Left lung (tissue), 10 donors: ENCODE results near the gene BBS7. TPM values are rescaled to one million over a fixed set of nuclear protein-coding genes. Genes with fewer than 3 reads are reported as not detected.

Experiments used
- ATAC-seq: fragments of 200-7000 bp; cut with Tn5 transposase; one replicate; pipeline ENCODE4 v1.9.1; 2020; ENCODE audit warnings: moderate library complexity
- DNase-seq, 4 donors: peaks; one replicate each; pipeline ENCODE4 v3.0.0-alpha.2; 2013 to 2020
- H3K27ac ChIP-seq, 2 donors: fragments of 200-600 bp; sonication (generic) in 1 of 2; one replicate each; pipeline versions ENCODE4 v1.5.0 to v1.8.0; 2020 to 2021
- H3K27me3 ChIP-seq, 2 donors: fragments of 200-600 bp; sonication (generic) in 1 of 2; one replicate each; pipeline versions ENCODE4 v1.5.0 to v1.8.0; 2020 to 2021
- H3K36me3 ChIP-seq, 2 donors: fragments of 200-600 bp; sonication (generic) in 1 of 2; one replicate each; pipeline versions ENCODE4 v1.5.0 to v1.8.0; 2020 to 2021
- H3K4me1 ChIP-seq, 2 donors: fragments of 200-600 bp; one replicate each; pipeline ENCODE4 v1.8.0; 2021
- H3K4me3 ChIP-seq, 2 donors: fragments of 200-600 bp; sonication (generic) in 1 of 2; one replicate each; pipeline versions ENCODE4 v1.5.0 to v1.8.0; 2020 to 2021; ENCODE audit warnings: mild to moderate bottlenecking in 1 of 2
- H3K9me3 ChIP-seq, 2 donors: fragments of 200-600 bp; sonication (generic) in 1 of 2; one replicate each; pipeline versions ENCODE4 v1.5.0 to v1.8.0; 2020 to 2021
- CTCF ChIP-seq, 2 donors: fragments of 200-600 bp; sonication (generic) in 1 of 2; IDR thresholded peaks; one replicate each; pipeline versions ENCODE4 v1.5.0 to v1.8.0; 2021; ENCODE audit warnings: antibody characterized with exemption in 2 of 2
- intact Hi-C, 2 donors: fragments of 100-400 bp; cut with DNase I; formaldehyde crosslinking; loops; one replicate each; pipeline versions ENCODE4 v1.11.2 to v1.14.2; 2022
- polyA plus RNA-seq, 6 donors: library from polyadenylated mRNA; unstranded; fragments of 120-200 nt; gene quantifications; one replicate each; pipeline ENCODE4 v1.2.1, GENCODE V29; 2013; ENCODE audit not compliant: insufficient read length in 6 of 6
- total RNA-seq, 2 donors: library from RNA; stranded (reverse); fragmentation: NEBNext Ultra II Directional; extraction: Animal tissue kit (Norgen Biotek cat#: 25700); gene quantifications; one replicate each; pipeline ENCODE4 v1.2.1, GENCODE V29; 2021
- donor health status: DM: no; HTN: yes; CAD: no.
- donor health status: DM: no; HTN: no; CAD: no.

The BBS7 gene
- total and polyA plus RNA-seq, 8 donors = 12.5 to 32.6 (median 28.5) TPM

GRCh38 chr4:121818215-121818614 is 52.1 kb downstream of the BBS7 start:
- peaks cover 0 to 56% of the 10 kb centered on the region in 2 donors for H3K36me3 ChIP-seq
- ATAC-seq = no peak
- intact Hi-C loops = no loop called here

GRCh38 chr4:121817701-121818100 is 52.6 kb downstream of the BBS7 start:
- intact Hi-C loops = no loop called here
- Histone ChIP-seq H3K9me3 (no peaks in the 10 kb centered on the region), H3K4me1 (peaks cover 0 to 12% of the 10 kb centered on the region in 2 donors), H3K27ac (no peak overlapping the region), H3K27me3 (no peaks in the 10 kb centered on the region), H3K4me3 (no peak overlapping the region), H3K36me3 (peaks cover 0 to 61% of the 10 kb centered on the region in 2 donors)
- ATAC-seq (no peak), DNase-seq (no peak)
- no peak for TF ChIP-seq CTCF (IDR thresholded peaks at IDR 0.05)

More at GRCh38 chr4:121818215-121818614, 52.1 kb downstream of the BBS7 start:
- H3K4me3 ChIP-seq = no peak overlapping the region
- H3K4me1 ChIP-seq = peaks cover 0 to 17% of the 10 kb centered on the region in 2 donors
- no peaks in the 10 kb centered on the region for H3K27me3 ChIP-seq
- H3K9me3 ChIP-seq = no peaks in the 10 kb centered on the region
- H3K27ac ChIP-seq = no peak overlapping the region
- no peak for DNase-seq
- no peak for TF ChIP-seq CTCF (IDR thresholded peaks at IDR 0.05)

GRCh38 chr4:121817006-121817405 is 53.3 kb downstream of the BBS7 start:
- Histone ChIP-seq H3K4me3 (no peak overlapping the region), H3K36me3 (peaks cover 0 to 68% of the 10 kb centered on the region in 2 donors), H3K9me3 (no peaks in the 10 kb centered on the region), H3K27ac (no peak overlapping the region), H3K27me3 (no peaks in the 10 kb centered on the region), H3K4me1 (peaks cover 0 to 5% of the 10 kb centered on the region in 2 donors)
- TF ChIP-seq CTCF (IDR thresholded peaks at IDR 0.05) = no peak
- ATAC-seq (no peak), DNase-seq (no peak)
- intact Hi-C loops = no loop called here

GRCh38 chr4:121814756-121815155 is 55.5 kb downstream of the BBS7 start:
- Histone ChIP-seq H3K9me3 (no peaks in the 10 kb centered on the region), H3K27me3 (no peaks in the 10 kb centered on the region), H3K4me3 (no peak overlapping the region), H3K36me3 (peaks cover 0 to 91% of the 10 kb centered on the region in 2 donors), H3K4me1 (no peaks in the 10 kb centered on the region), H3K27ac (no peak overlapping the region)
- intact Hi-C loops = no loop called here
- no peak for DNase-seq
- TF ChIP-seq CTCF (IDR thresholded peaks at IDR 0.05) = no peak
- no peak for ATAC-seq

- no peak for TF ChIP-seq CTCF (IDR thresholded peaks at IDR 0.05)
- intact Hi-C loops = no loop called here
- ATAC-seq (no peak), DNase-seq (no peak)
- no peaks in the 10 kb centered on the region for H3K27me3 ChIP-seq
- H3K4me3 ChIP-seq = no peak overlapping the region
- peaks cover 0 to 100% of the 10 kb centered on the region in 2 donors for H3K36me3 ChIP-seq
- H3K4me1 ChIP-seq = no peaks in the 10 kb centered on the region
- no peaks in the 10 kb centered on the region for H3K9me3 ChIP-seq
- no peak overlapping the region for H3K27ac ChIP-seq
These were observed 59.2 kb downstream of the BBS7 start for GRCh38 chr4:121811122-121811521.
